ENCODE measurements around the gene ALX3.

ALX3 gene

GRCh38 chr1:110062612-110063011 is 7.9 kb downstream of the ALX3 start:
- no peak overlapping the region for H3K9ac ChIP-seq (ENCODE audit: low read length)
- H3K4me3 ChIP-seq (ENCODE audit: insufficient read depth, low read length, poor library complexity, severe bottlenecking) = no peak overlapping the region
- no peak overlapping the region for H3K4me2 ChIP-seq (ENCODE audit: low read depth, low read length, poor library complexity, severe bottlenecking)
- H3F3A ChIP-seq (ENCODE audit: insufficient read depth) = no peaks in the 10 kb centered on the region
- H3K27me3 ChIP-seq (ENCODE audit: low read length) = no peaks in the 10 kb centered on the region
- no peaks in the 10 kb centered on the region for H3K9me2 ChIP-seq (replicated peaks; ENCODE audit: insufficient read depth, low read length)
- no peak overlapping the region for H3K27ac ChIP-seq (ENCODE audit: low read depth, low read length)
- H3K36me3 ChIP-seq (ENCODE audit: low read length) = no peaks in the 10 kb centered on the region
- H4K20me1 ChIP-seq (ENCODE audit: low read depth, low read length) = no peaks in the 10 kb centered on the region
- H3K79me2 ChIP-seq (ENCODE audit: insufficient read depth, low read length) = no peaks in the 10 kb centered on the region
- TF ChIP-seq CTCF (IDR thresholded peaks at IDR 0.05; ENCODE audit: insufficient read depth, low read length, poor library complexity, severe bottlenecking) (no peak), EZH2phosphoT487 (conservative IDR thresholded peaks at IDR 0.05; ENCODE audit: low read length) (no peak)
- H3K9me3 ChIP-seq (ENCODE audit: insufficient read depth, low read length) = no peaks in the 10 kb centered on the region
- H2AFZ ChIP-seq (ENCODE audit: low read depth, low read length, severe bottlenecking) = no peak overlapping the region

GRCh38 chr1:110061341-110061740 is 9.1 kb downstream of the ALX3 start:
- Histone ChIP-seq H3K4me3 (ENCODE audit: insufficient read depth, low read length, poor library complexity, severe bottlenecking) (no peak overlapping the region), H3F3A (ENCODE audit: insufficient read depth) (no peaks in the 10 kb centered on the region), H3K9ac (ENCODE audit: low read length) (no peak overlapping the region), H3K9me2 (replicated peaks; ENCODE audit: insufficient read depth, low read length) (no peaks in the 10 kb centered on the region), H3K27me3 (ENCODE audit: low read length) (no peaks in the 10 kb centered on the region), H3K9me3 (ENCODE audit: insufficient read depth, low read length) (no peaks in the 10 kb centered on the region), H3K4me2 (ENCODE audit: low read depth, low read length, poor library complexity, severe bottlenecking) (no peak overlapping the region), H4K20me1 (ENCODE audit: low read depth, low read length) (no peaks in the 10 kb centered on the region), H3K79me2 (ENCODE audit: insufficient read depth, low read length) (no peaks in the 10 kb centered on the region), H2AFZ (ENCODE audit: low read depth, low read length, severe bottlenecking) (no peak overlapping the region), H3K27ac (ENCODE audit: low read depth, low read length) (no peak overlapping the region), H3K36me3 (ENCODE audit: low read length) (no peaks in the 10 kb centered on the region)
- TF ChIP-seq CTCF (IDR thresholded peaks at IDR 0.05; ENCODE audit: insufficient read depth, low read length, poor library complexity, severe bottlenecking) = no peak
- no peak for TF ChIP-seq EZH2phosphoT487 (conservative IDR thresholded peaks at IDR 0.05; ENCODE audit: low read length)

- H3K27ac ChIP-seq (ENCODE audit: low read depth, low read length) = no peak overlapping the region
- H4K20me1 ChIP-seq (ENCODE audit: low read depth, low read length) = no peaks in the 10 kb centered on the region
- no peak overlapping the region for H3K4me3 ChIP-seq (ENCODE audit: insufficient read depth, low read length, poor library complexity, severe bottlenecking)
- H3K36me3 ChIP-seq (ENCODE audit: low read length) = no peaks in the 10 kb centered on the region
- no peak overlapping the region for H3K4me2 ChIP-seq (ENCODE audit: low read depth, low read length, poor library complexity, severe bottlenecking)
- no peaks in the 10 kb centered on the region for H3K27me3 ChIP-seq (ENCODE audit: low read length)
- H3K79me2 ChIP-seq (ENCODE audit: insufficient read depth, low read length) = no peaks in the 10 kb centered on the region
- no peak overlapping the region for H2AFZ ChIP-seq (ENCODE audit: low read depth, low read length, severe bottlenecking)
- no peaks in the 10 kb centered on the region for H3K9me3 ChIP-seq (ENCODE audit: insufficient read depth, low read length)
- H3K9me2 ChIP-seq (replicated peaks; ENCODE audit: insufficient read depth, low read length) = no peaks in the 10 kb centered on the region
- TF ChIP-seq EZH2phosphoT487 (conservative IDR thresholded peaks at IDR 0.05; ENCODE audit: low read length) = no peak
- TF ChIP-seq CTCF (IDR thresholded peaks at IDR 0.05; ENCODE audit: insufficient read depth, low read length, poor library complexity, severe bottlenecking) = no peak
- H3K9ac ChIP-seq (ENCODE audit: low read length) = no peak overlapping the region
- H3F3A ChIP-seq (ENCODE audit: insufficient read depth) = no peaks in the 10 kb centered on the region
Measured at GRCh38 chr1:110060662-110061060, 9.8 kb downstream of the ALX3 start.

All from SU-DHL-6 (cell line).